ENCODE data around the gene PLXNA2. TPM values are rescaled to one million over a fixed set of nuclear protein-coding genes. Genes with fewer than 3 reads are reported as not detected.
A peak's percentile ranks its signal among the peaks of the same experiment; 100 is the strongest.

PLXNA2 gene
- total RNA-seq, 1 experiment from 2014 or later = 10.2 TPM

GRCh38 chr1:208187499-208188041 is 56.6 kb downstream of the PLXNA2 start:
- Histone ChIP-seq H3K4me3 (no peak overlapping the region), H3K4me1 (replicated peaks; ENCODE audit: insufficient read depth) (peaks cover 61% of the 10 kb centered on the region), H3F3A (ENCODE audit: insufficient read depth, low read depth) (peaks cover 39% of the 10 kb centered on the region), H4K20me1 (ENCODE audit: insufficient read depth) (no peaks in the 10 kb centered on the region), H3K79me2 (ENCODE audit: low read depth) (peaks cover 18% of the 10 kb centered on the region; the same call in 1 of the 2 replicates), H3K4me2 (no peak overlapping the region), H3K27ac (no peak overlapping the region), H2AFZ (no peak overlapping the region), H3K9me3 (ENCODE audit: insufficient read depth, low read depth) (no peaks in the 10 kb centered on the region), H3K9me2 (ENCODE audit: insufficient read depth) (no peaks in the 10 kb centered on the region), H3K27me3 (ENCODE audit: insufficient read depth, low read depth) (no peaks in the 10 kb centered on the region), H3K36me3 (ENCODE audit: low read depth) (no peaks in the 10 kb centered on the region)
- intact Hi-C loops (cut with micrococcal nuclease; ENCODE audit: unreplicated experiment) = loop anchor here (10.0 kb wide), 1 partner anchor 363 kb away; no protein-coding TSS in a partner anchor
- ChIA-PET CTCF (no interaction called here), POLR2A (ENCODE audit: unreplicated experiment) (no interaction called here)
- DNase-seq = no peak
- no TSS peak for BruUV-seq (replicated peaks)
- TF ChIP-seq CTCF (conservative IDR thresholded peaks at IDR 0.05) (no peak), EZH2 (IDR thresholded peaks at IDR 0.05; ENCODE audit: low read depth) (no peak)

- DNase-seq = no peak
- no peaks in the 10 kb centered on the region for H3K36me3 ChIP-seq (ENCODE audit: low read depth)
- H3K4me3 ChIP-seq = no peak overlapping the region
- intact Hi-C loops (cut with micrococcal nuclease; ENCODE audit: unreplicated experiment) = loop anchor here (10.0 kb wide), 1 partner anchor 361 kb away; no protein-coding TSS in a partner anchor
- no peak overlapping the region for H3K27ac ChIP-seq
- no peaks in the 10 kb centered on the region for H4K20me1 ChIP-seq (ENCODE audit: insufficient read depth)
- peaks cover 78% of the 10 kb centered on the region for H3K4me1 ChIP-seq (replicated peaks; ENCODE audit: insufficient read depth)
- H3F3A ChIP-seq (ENCODE audit: insufficient read depth, low read depth) = peaks cover 39% of the 10 kb centered on the region
- no peaks in the 10 kb centered on the region for H3K27me3 ChIP-seq (ENCODE audit: insufficient read depth, low read depth)
- no peak overlapping the region for H2AFZ ChIP-seq
- ChIA-PET CTCF (no interaction called here), POLR2A (ENCODE audit: unreplicated experiment) (no interaction called here)
- BruUV-seq (replicated peaks) = no TSS peak
- no peaks in the 10 kb centered on the region for H3K9me3 ChIP-seq (ENCODE audit: insufficient read depth, low read depth)
- peaks cover 21% of the 10 kb centered on the region; the same call in 1 of the 2 replicates for H3K79me2 ChIP-seq (ENCODE audit: low read depth)
- TF ChIP-seq CTCF (conservative IDR thresholded peaks at IDR 0.05) (no peak), EZH2 (IDR thresholded peaks at IDR 0.05; ENCODE audit: low read depth) (no peak)
- H3K4me2 ChIP-seq = peak overlapping the region; percentile 67; the same call in 1 of the 2 replicates
- H3K9me2 ChIP-seq (ENCODE audit: insufficient read depth) = no peaks in the 10 kb centered on the region
Observed at GRCh38 chr1:208185801-208186231, 58.4 kb downstream of the PLXNA2 start.

- CTCF ChIA-PET = interaction anchor here (1.2 to 1.4 kb wide), 3 partner anchors 35 to 60 kb away, joined by 3 to 5 read pairs (median 3); no protein-coding TSS in a partner anchor
- intact Hi-C loops (cut with micrococcal nuclease; ENCODE audit: unreplicated experiment) = loop anchor here (1.0 to 10.0 kb wide), 9 partner anchors 16 to 360 kb away; partner anchors contain the start of gene PLXNA2
- no peak for TF ChIP-seq EZH2 (IDR thresholded peaks at IDR 0.05; ENCODE audit: low read depth)
- no peak for TF ChIP-seq CTCF (conservative IDR thresholded peaks at IDR 0.05)
- H2AFZ ChIP-seq = no peak overlapping the region
- H3K27me3 ChIP-seq (ENCODE audit: insufficient read depth, low read depth) = no peaks in the 10 kb centered on the region
- H3K9me2 ChIP-seq (ENCODE audit: insufficient read depth) = no peaks in the 10 kb centered on the region
- no peaks in the 10 kb centered on the region for H4K20me1 ChIP-seq (ENCODE audit: insufficient read depth)
- H3K4me1 ChIP-seq (replicated peaks; ENCODE audit: insufficient read depth) = peaks cover 85% of the 10 kb centered on the region
- peak in 1 of 2 experiments; percentile 42 for DNase-seq
- peak overlapping the region; percentile 67 for H3K4me2 ChIP-seq
- H3K36me3 ChIP-seq (ENCODE audit: low read depth) = no peaks in the 10 kb centered on the region
- POLR2A ChIA-PET (ENCODE audit: unreplicated experiment) = interaction anchor here (0.6 to 0.9 kb wide), 3 partner anchors 47 to 1190 kb away, joined by 3 to 13 read pairs (median 9); no protein-coding TSS in a partner anchor
- no peaks in the 10 kb centered on the region for H3K9me3 ChIP-seq (ENCODE audit: insufficient read depth, low read depth)
- peaks cover 25% of the 10 kb centered on the region; the same call in 1 of the 2 replicates for H3K79me2 ChIP-seq (ENCODE audit: low read depth)
- peaks cover 45% of the 10 kb centered on the region for H3F3A ChIP-seq (ENCODE audit: insufficient read depth, low read depth)
- BruUV-seq (replicated peaks) = no TSS peak
- H3K27ac ChIP-seq = peak overlapping the region; percentile 72
- no peak overlapping the region for H3K4me3 ChIP-seq
Observed at GRCh38 chr1:208184966-208185654, 59.1 kb downstream of the PLXNA2 start.

Data from PC-9 (cell line).